Stimulated activated naive B cell treated with anti-CD40 and anti-IgM and Interleukin-4, amounts not matched to agents 10 μg/mL and 1 μg/mL and 100 μg/mL, for 72 hours (primary cell): ENCODE results near the gene SYNE3.

ENCODE experiments used
- ATAC-seq, 2 donors: fragments of 150-1000 bp; cut with Tn5 transposase; replicated peaks; 2 replicates each; pipeline ENCODE4 v1.10.0; 2021; ENCODE audit warnings: moderate library complexity in 1 of 2
- DNase-seq: peaks from one replicate; pipeline ENCODE4 v3.0.0; 2021
- H3K27ac Mint-ChIP-seq: one replicate; pipeline ENCODE4 v1.8.0; 2022; ENCODE audit warnings: mild to moderate bottlenecking, mixed read lengths
- H3K27me3 Mint-ChIP-seq, 2 donors: one replicate each; pipeline ENCODE4 v1.8.0; 2022; ENCODE audit warnings: mixed read lengths in 2 of 2
- H3K36me3 Mint-ChIP-seq, 2 donors: one replicate each; pipeline ENCODE4 v1.8.0; 2022; ENCODE audit warnings: mixed read lengths in 2 of 2, mild to moderate bottlenecking in 1 of 2
- H3K4me1 Mint-ChIP-seq, 2 donors: one replicate each; pipeline ENCODE4 v1.8.0; 2022; ENCODE audit warnings: mixed read lengths in 2 of 2, mild to moderate bottlenecking in 1 of 2
- H3K4me3 Mint-ChIP-seq, 2 donors: one replicate each; pipeline ENCODE4 v1.8.0; 2022; ENCODE audit warnings: mild to moderate bottlenecking in 2 of 2, mixed read lengths in 2 of 2, moderate library complexity in 1 of 2
- H3K9me3 Mint-ChIP-seq, 2 donors: one replicate each; pipeline ENCODE4 v1.8.0; 2022; ENCODE audit warnings: mixed read lengths in 2 of 2, mild to moderate bottlenecking in 1 of 2

The SYNE3 gene

DNA sequence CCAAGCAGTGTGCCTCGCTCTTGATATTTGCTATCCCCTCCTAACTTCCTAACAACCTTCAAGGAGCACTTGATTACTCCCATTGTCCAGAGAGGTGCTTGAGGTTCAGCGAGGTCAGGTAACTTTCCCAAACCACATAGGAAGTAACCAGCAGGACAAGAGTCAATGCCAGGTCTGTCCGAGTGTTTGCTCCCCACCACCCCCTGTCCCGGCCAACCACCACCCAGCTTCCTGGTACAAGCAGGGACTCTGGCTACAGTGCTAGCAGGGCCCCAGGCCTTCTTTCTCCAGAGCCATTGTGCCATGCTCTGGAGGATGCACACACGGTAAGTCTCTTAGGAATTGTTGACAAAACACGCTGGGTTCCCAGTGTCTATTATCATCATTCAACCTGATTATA is 49.2 kb downstream of the SYNE3 start:
- no peaks in the 10 kb centered on the region for H3K9me3 Mint-ChIP-seq

More for the DNA sequence above, 49.2 kb downstream of the SYNE3 start:
- Mint-ChIP-seq H3K36me3 (peaks cover 52 to 68% of the 10 kb centered on the region in 2 donors), H3K4me1 (peaks cover 42 to 46% of the 10 kb centered on the region in 2 donors), H3K27ac (peak overlapping the region; percentile 47), H3K27me3 (no peaks in the 10 kb centered on the region), H3K4me3 (no peak overlapping the region)
- no peak for DNase-seq
- ATAC-seq: no peak
